HepG2 (cell line): ENCODE results near the gene DAB1. TPM values are rescaled to one million over a fixed set of nuclear protein-coding genes. Genes with fewer than 3 reads are reported as not detected.

Experiments used
- ATAC-seq: fragments of 200-7000 bp; cut with Tn5 transposase; 3 replicates; pipeline ENCODE4 v1.9.1; 2020; ENCODE audit warnings: mild to moderate bottlenecking, moderate library complexity
- BruUV-seq: library from RNA; stranded (reverse); fragments of 400-500 nt; replicated peaks from 2 replicates; lab custom pipeline; 2021; lab: Mats Ljungman, UMichigan
- CTCF ChIA-PET: fragments of 300-600 bp; formaldehyde crosslinking; extraction: SDS; loops from one replicate; lab custom pipeline; 2021; ENCODE audit warnings: low total read pairs, inconsistent platforms, low intra/inter-chr PET ratio; lab: Yijun Ruan, JAX
- POLR2A ChIA-PET: fragments of 350-600 bp; sonication (Branson Sonifier 250); formaldehyde crosslinking; loops from one replicate; lab custom pipeline; 2020; ENCODE audit warnings: antibody characterized with exemption, inconsistent platforms; lab: Yijun Ruan, JAX
- DNase-seq: peaks from one replicate; pipeline ENCODE4 v3.0.0-alpha.2; 2015; ENCODE audit warnings: low spot score
- FAIRE-seq: peaks from 3 replicates; lab custom pipeline; 2011; peaks lifted over from hg19 to GRCh38; lab: Jason Lieb, UNC
- H2AFZ ChIP-seq: one replicate; pipeline ENCODE4 v1.6.1; 2011; ENCODE audit warnings: low read length, inconsistent platforms
- H3K27ac ChIP-seq: fragments of 300-600 bp; 3 replicates; pipeline ENCODE4 v1.8.0; 2011; ENCODE audit warnings: mixed run types, mild to moderate bottlenecking, mixed read lengths, low read length, inconsistent platforms; ENCODE audit not compliant: insufficient read depth; ENCODE audit errors: extremely low read length
- H3K27me3 ChIP-seq, 2 experiments: fragments of 200-600 bp in 1 of 2; 2 replicates in 1 of 2; 3 replicates in 1 of 2; pipeline versions ENCODE4 v1.6.0 to v1.8.0; 2011; ENCODE audit warnings: low read length in 2 of 2, mild to moderate bottlenecking in 2 of 2, moderate library complexity in 2 of 2, inconsistent platforms in 1 of 2; ENCODE audit not compliant: insufficient read depth in 2 of 2, control insufficient read depth in 1 of 2
- H3K36me3 ChIP-seq, 2 experiments: fragments of 200-600 bp in 1 of 2; replicated peaks in 1 of 2; 2 replicates in 1 of 2; 3 replicates in 1 of 2; pipeline versions ENCODE4 v1.5.1 to v1.8.0; 2011; ENCODE audit warnings: low read length in 2 of 2, inconsistent platforms in 1 of 2; ENCODE audit not compliant: insufficient read depth in 2 of 2, control insufficient read depth in 1 of 2
- H3K4me1 ChIP-seq: 2 replicates; pipeline ENCODE4 v1.5.1; 2012; ENCODE audit warnings: low read length, inconsistent platforms; ENCODE audit not compliant: insufficient read depth
- H3K4me2 ChIP-seq: 2 replicates; pipeline ENCODE4 v1.6.0; 2011; ENCODE audit warnings: low read depth, low read length, inconsistent platforms
- H3K4me3 ChIP-seq, 3 experiments: fragments of 200-600 bp in 1 of 3; sonication (generic), shearing (Covaris generic) in 1 of 3; replicated peaks in 1 of 3; 2 replicates each; pipeline ENCODE4 v1.5.1; 2011 to 2016; ENCODE audit warnings: low read length in 3 of 3, inconsistent platforms in 2 of 3, low read depth in 2 of 3, mild to moderate bottlenecking in 2 of 3, control low read depth in 1 of 3, mixed read lengths in 1 of 3; ENCODE audit not compliant: insufficient read depth in 1 of 3
- H3K79me2 ChIP-seq: one replicate; pipeline ENCODE4 v1.6.1; 2011; ENCODE audit warnings: low read length, inconsistent platforms; ENCODE audit not compliant: insufficient read depth
- H3K9ac ChIP-seq: 2 replicates; pipeline ENCODE4 v1.6.0; 2011; ENCODE audit warnings: mild to moderate bottlenecking, low read depth, low read length, inconsistent platforms; ENCODE audit not compliant: insufficient read depth
- H3K9me3 ChIP-seq: 2 replicates; pipeline ENCODE4 v1.5.1; 2012; ENCODE audit warnings: mild to moderate bottlenecking, low read length
- H4K20me1 ChIP-seq: 2 replicates; pipeline ENCODE4 v1.6.0; 2011; ENCODE audit warnings: inconsistent platforms, mild to moderate bottlenecking, low read length, moderate library complexity; ENCODE audit not compliant: insufficient read depth
- CCDC6 ChIP-seq: sonication (generic); formaldehyde crosslinking; IDR thresholded peaks from 2 replicates; pipeline ENCODE4 v1.8.1; 2022; ENCODE audit warnings: mild to moderate bottlenecking, missing genetic modification reagents, moderate library complexity
- FOXO1 ChIP-seq: sonication (generic); formaldehyde crosslinking; IDR thresholded peaks from 2 replicates; pipeline ENCODE4 v1.4.0; 2020; ENCODE audit warnings: missing genetic modification reagents
- HOXA5 ChIP-seq: sonication (generic); formaldehyde crosslinking; IDR thresholded peaks from 2 replicates; pipeline ENCODE4 v1.4.0; 2020; ENCODE audit warnings: missing genetic modification reagents
- IKZF1 ChIP-seq: fragments of 450-650 bp; IDR thresholded peaks from 2 replicates; pipeline ENCODE4 v1.7.1; 2016
- NCOA5 ChIP-seq: sonication (generic); formaldehyde crosslinking; IDR thresholded peaks from 2 replicates; pipeline ENCODE4 v1.4.0; 2020; ENCODE audit warnings: missing genetic modification reagents
- RCOR2 ChIP-seq: IDR thresholded peaks from 2 replicates; pipeline ENCODE4 v1.6.1; 2016; ENCODE audit warnings: missing biosample characterization, missing genetic modification reagents
- SOX5 ChIP-seq: IDR thresholded peaks from 2 replicates; pipeline ENCODE4 v1.6.1; 2016; ENCODE audit warnings: borderline replicate concordance
- XBP1 ChIP-seq: sonication (generic); formaldehyde crosslinking; IDR thresholded peaks from 2 replicates; pipeline ENCODE4 v1.5.0; 2020; ENCODE audit warnings: missing genetic modification reagents
- ZFP62 ChIP-seq: sonication (generic); formaldehyde crosslinking; IDR thresholded peaks from 2 replicates; pipeline ENCODE4 v1.4.0; 2020; ENCODE audit warnings: missing genetic modification reagents
- ZKSCAN8 ChIP-seq: IDR thresholded peaks from 2 replicates; pipeline ENCODE4 v1.6.1; 2016; ENCODE audit warnings: borderline replicate concordance, missing genetic modification reagents, missing compliant biosample characterization
- ZNF121 ChIP-seq: sonication (generic); formaldehyde crosslinking; IDR thresholded peaks from 2 replicates; pipeline ENCODE4 v1.5.0; 2020; ENCODE audit warnings: mild to moderate bottlenecking, missing genetic modification reagents
- ZNF484 ChIP-seq: sonication (generic); formaldehyde crosslinking; IDR thresholded peaks from 2 replicates; pipeline ENCODE4 v1.5.1; 2020; ENCODE audit warnings: mild to moderate bottlenecking, low read depth, missing genetic modification reagents, borderline replicate concordance
- ZNF746 ChIP-seq: sonication (generic); formaldehyde crosslinking; IDR thresholded peaks from 2 replicates; pipeline ENCODE4 v1.8.0; 2022; ENCODE audit warnings: mild to moderate bottlenecking, missing genetic modification reagents
- WGBS: methylation state at CpG from one replicate; pipeline ENCODE4 v1.1.6; 2017; ENCODE audit warnings: low lambda C conversion rate; 5-methylcytosine and 5-hydroxymethylcytosine counted together
- in situ Hi-C: cut with HindIII; loops from 2 replicates; pipeline ENCODE4 v1.10.0; 2017; ENCODE audit warnings: low pct_unique_long_range_greater_than_20kb; ENCODE audit not compliant: extremely low pct_ligation_motif_present
- intact Hi-C: fragments of 100-400 bp; cut with micrococcal nuclease; formaldehyde crosslinking; loops from one replicate; pipeline ENCODE4 v1.10.0; 2022; ENCODE audit not compliant: unreplicated experiment
- polyA plus RNA-seq, 8 experiments: library from polyadenylated mRNA; depleted of rRNA in 3 of 8; stranded (reverse) in 7 of 8; unstranded in 1 of 8; fragments of >200 nt; fragmentation: Illumina TruSeq in 4 of 8; extraction: Trizol in 4 of 8; gene quantifications; 2 replicates each; pipeline versions ENCODE4 v1.2.1 to v1.2.3, GENCODE V29; 2011 to 2016; ENCODE audit warnings: low read depth in 4 of 8, missing spikeins in 1 of 8, mixed read lengths in 1 of 8; ENCODE audit not compliant: insufficient read depth in 1 of 8
- total RNA-seq, 5 experiments: library from RNA; depleted of rRNA; stranded (reverse); fragments of >200 nt; fragmentation: Illumina TruSeq; extraction: Trizol; gene quantifications; 2 replicates each; pipeline ENCODE4 v1.2.3, GENCODE V29; 2016; ENCODE audit warnings: low read depth in 1 of 5
- TF ChIP-seq, protein P1 (sequence below): sonication (generic); formaldehyde crosslinking; conservative IDR thresholded peaks from 2 replicates; pipeline ENCODE4 v1.4.0; 2020; ENCODE audit warnings: missing genetic modification reagents
- TF ChIP-seq, protein P2 (sequence below): sonication (generic); formaldehyde crosslinking; IDR thresholded peaks from 2 replicates; pipeline ENCODE4 v1.4.0; 2020; ENCODE audit warnings: missing genetic modification reagents
- TF ChIP-seq, protein P3 (sequence below): sonication (generic); formaldehyde crosslinking; IDR thresholded peaks from 2 replicates; pipeline ENCODE4 v1.4.0; 2020; ENCODE audit warnings: mild to moderate bottlenecking, missing genetic modification reagents, borderline replicate concordance
- TF ChIP-seq, protein P4 (sequence below): sonication (generic); formaldehyde crosslinking; conservative IDR thresholded peaks from 2 replicates; pipeline ENCODE4 v1.8.0; 2022; ENCODE audit warnings: low read depth, missing genetic modification reagents
- TF ChIP-seq, protein P5 (sequence below): sonication (generic); formaldehyde crosslinking; IDR thresholded peaks from 2 replicates; pipeline ENCODE4 v1.8.0; 2022; ENCODE audit warnings: missing genetic modification reagents, mild to moderate bottlenecking, inconsistent platforms, borderline replicate concordance

The DAB1 gene
- total and polyA plus RNA-seq, 2 of the 13 experiments (the other 11 are each of a cell fraction or from before 2014, with no cell fraction given), result 0.04 to 0.13 TPM

DNA sequence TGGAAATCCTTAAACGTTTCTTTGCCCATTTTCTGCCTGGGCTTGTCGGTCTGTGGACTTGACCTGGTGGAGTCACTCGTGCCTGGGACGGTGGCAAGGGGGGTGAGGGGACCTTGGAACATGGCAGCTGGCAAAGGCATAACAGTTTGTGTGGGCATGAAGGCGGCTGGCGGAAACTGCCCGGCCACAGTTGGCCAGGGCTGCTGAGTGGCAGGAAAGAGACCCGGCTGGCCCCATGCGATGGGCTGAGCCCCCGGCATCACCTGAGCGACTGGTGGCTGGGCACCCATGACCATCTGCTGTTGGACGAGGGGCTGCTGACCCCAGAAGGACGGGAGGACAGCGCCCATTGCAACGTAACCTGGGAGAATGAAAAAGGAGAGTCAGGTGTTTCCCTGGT lies 408.8 kb downstream of the DAB1 start:
- WGBS, result 79% methylated on average over 15 of the region's 15 CpGs
- in situ Hi-C loops, result no loop called here
- ATAC-seq (no peak), DNase-seq (no peak), FAIRE-seq (no peak)
- BruUV-seq, result no TSS peak
- Histone ChIP-seq H3K79me2 (no peaks in the 10 kb centered on the region), H3K27me3 (no peaks in the 10 kb centered on the region), H3K4me2 (no peak overlapping the region), H3K4me1 (peaks cover 14% of the 10 kb centered on the region), H3K9me3 (no peaks in the 10 kb centered on the region), H3K36me3 (no peaks in the 10 kb centered on the region), H3K27ac (no peak overlapping the region), H4K20me1 (no peaks in the 10 kb centered on the region), H2AFZ (no peak overlapping the region), H3K4me3 (no peak overlapping the region), H3K9ac (no peak overlapping the region)
- TF ChIP-seq ZNF484 (CRISPR knock-in tag), result no peak
- TF ChIP-seq, protein P1, sequence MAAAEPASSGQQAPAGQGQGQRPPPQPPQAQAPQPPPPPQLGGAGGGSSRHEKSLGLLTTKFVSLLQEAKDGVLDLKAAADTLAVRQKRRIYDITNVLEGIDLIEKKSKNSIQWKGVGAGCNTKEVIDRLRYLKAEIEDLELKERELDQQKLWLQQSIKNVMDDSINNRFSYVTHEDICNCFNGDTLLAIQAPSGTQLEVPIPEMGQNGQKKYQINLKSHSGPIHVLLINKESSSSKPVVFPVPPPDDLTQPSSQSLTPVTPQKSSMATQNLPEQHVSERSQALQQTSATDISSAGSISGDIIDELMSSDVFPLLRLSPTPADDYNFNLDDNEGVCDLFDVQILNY (CRISPR knock-in tag), result no peak
- TF ChIP-seq FOXO1, result no peak
- TF ChIP-seq CCDC6 (CRISPR knock-in tag), result no peak
- TF ChIP-seq, protein P2, sequence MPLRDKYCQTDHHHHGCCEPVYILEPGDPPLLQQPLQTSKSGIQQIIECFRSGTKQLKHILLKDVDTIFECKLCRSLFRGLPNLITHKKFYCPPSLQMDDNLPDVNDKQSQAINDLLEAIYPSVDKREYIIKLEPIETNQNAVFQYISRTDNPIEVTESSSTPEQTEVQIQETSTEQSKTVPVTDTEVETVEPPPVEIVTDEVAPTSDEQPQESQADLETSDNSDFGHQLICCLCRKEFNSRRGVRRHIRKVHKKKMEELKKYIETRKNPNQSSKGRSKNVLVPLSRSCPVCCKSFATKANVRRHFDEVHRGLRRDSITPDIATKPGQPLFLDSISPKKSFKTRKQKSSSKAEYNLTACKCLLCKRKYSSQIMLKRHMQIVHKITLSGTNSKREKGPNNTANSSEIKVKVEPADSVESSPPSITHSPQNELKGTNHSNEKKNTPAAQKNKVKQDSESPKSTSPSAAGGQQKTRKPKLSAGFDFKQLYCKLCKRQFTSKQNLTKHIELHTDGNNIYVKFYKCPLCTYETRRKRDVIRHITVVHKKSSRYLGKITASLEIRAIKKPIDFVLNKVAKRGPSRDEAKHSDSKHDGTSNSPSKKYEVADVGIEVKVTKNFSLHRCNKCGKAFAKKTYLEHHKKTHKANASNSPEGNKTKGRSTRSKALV (CRISPR knock-in tag), result no peak
- TF ChIP-seq SOX5 (CRISPR knock-in tag), result no peak
- TF ChIP-seq RCOR2 (CRISPR knock-in tag), result no peak
- TF ChIP-seq XBP1, result no peak
- TF ChIP-seq ZKSCAN8 (CRISPR knock-in tag), result no peak
- no peak for TF ChIP-seq HOXA5 (CRISPR knock-in tag)
- TF ChIP-seq, protein P3, sequence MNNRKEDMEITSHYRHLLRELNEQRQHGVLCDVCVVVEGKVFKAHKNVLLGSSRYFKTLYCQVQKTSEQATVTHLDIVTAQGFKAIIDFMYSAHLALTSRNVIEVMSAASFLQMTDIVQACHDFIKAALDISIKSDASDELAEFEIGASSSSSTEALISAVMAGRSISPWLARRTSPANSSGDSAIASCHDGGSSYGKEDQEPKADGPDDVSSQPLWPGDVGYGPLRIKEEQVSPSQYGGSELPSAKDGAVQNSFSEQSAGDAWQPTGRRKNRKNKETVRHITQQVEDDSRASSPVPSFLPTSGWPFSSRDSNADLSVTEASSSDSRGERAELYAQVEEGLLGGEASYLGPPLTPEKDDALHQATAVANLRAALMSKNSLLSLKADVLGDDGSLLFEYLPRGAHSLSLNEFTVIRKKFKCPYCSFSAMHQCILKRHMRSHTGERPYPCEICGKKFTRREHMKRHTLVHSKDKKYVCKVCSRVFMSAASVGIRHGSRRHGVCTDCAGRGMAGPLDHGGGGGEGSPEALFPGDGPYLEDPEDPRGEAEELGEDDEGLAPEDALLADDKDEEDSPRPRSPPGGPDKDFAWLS (CRISPR knock-in tag), result no peak
- TF ChIP-seq, protein P4, sequence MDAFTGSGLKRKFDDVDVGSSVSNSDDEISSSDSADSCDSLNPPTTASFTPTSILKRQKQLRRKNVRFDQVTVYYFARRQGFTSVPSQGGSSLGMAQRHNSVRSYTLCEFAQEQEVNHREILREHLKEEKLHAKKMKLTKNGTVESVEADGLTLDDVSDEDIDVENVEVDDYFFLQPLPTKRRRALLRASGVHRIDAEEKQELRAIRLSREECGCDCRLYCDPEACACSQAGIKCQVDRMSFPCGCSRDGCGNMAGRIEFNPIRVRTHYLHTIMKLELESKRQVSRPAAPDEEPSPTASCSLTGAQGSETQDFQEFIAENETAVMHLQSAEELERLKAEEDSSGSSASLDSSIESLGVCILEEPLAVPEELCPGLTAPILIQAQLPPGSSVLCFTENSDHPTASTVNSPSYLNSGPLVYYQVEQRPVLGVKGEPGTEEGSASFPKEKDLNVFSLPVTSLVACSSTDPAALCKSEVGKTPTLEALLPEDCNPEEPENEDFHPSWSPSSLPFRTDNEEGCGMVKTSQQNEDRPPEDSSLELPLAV (CRISPR knock-in tag), result no peak
- no peak for TF ChIP-seq NCOA5 (CRISPR knock-in tag)
- TF ChIP-seq ZFP62 (CRISPR knock-in tag), result no peak
- no peak for TF ChIP-seq IKZF1
- TF ChIP-seq ZNF746 (CRISPR knock-in tag), result no peak
- TF ChIP-seq, protein P5, sequence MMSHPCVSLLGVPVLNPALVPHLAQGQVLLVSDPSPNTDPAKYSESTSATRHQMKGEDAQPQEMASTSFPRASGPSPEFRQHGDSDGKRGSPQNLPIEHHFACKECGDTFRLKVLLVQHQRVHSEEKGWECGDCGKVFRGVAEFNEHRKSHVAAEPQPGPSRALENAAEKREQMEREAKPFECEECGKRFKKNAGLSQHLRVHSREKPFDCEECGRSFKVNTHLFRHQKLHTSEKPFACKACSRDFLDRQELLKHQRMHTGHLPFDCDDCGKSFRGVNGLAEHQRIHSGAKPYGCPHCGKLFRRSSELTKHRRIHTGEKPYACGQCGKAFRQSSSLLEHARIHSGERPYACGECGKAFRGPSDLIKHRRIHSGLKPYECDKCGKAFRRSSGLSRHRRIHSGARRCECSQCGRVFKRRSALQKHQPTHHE (CRISPR knock-in tag), result no peak
- TF ChIP-seq ZNF121 (CRISPR knock-in tag), result no peak
- ChIA-PET POLR2A (no interaction called here), CTCF (no interaction called here)
- intact Hi-C loops, result no loop called here
